WI38 (cell line): ENCODE results near the gene SCYL1.

Experiments
- H3K4me3 ChIP-seq: 2 replicates; pipeline ENCODE4 v1.5.1; 2011; ENCODE audit warnings: low read depth, mild to moderate bottlenecking, control low read depth, low read length
- TF ChIP-seq, protein P1 (sequence below): IDR thresholded peaks from 2 replicates; pipeline ENCODE4 v1.5.1; 2012; ENCODE audit warnings: low read depth, mild to moderate bottlenecking, control low read depth, low read length

SCYL1 gene

GRCh38 chr11:65491163-65491465 is 33.8 kb upstream of the SCYL1 start:
- TF ChIP-seq, protein P1, sequence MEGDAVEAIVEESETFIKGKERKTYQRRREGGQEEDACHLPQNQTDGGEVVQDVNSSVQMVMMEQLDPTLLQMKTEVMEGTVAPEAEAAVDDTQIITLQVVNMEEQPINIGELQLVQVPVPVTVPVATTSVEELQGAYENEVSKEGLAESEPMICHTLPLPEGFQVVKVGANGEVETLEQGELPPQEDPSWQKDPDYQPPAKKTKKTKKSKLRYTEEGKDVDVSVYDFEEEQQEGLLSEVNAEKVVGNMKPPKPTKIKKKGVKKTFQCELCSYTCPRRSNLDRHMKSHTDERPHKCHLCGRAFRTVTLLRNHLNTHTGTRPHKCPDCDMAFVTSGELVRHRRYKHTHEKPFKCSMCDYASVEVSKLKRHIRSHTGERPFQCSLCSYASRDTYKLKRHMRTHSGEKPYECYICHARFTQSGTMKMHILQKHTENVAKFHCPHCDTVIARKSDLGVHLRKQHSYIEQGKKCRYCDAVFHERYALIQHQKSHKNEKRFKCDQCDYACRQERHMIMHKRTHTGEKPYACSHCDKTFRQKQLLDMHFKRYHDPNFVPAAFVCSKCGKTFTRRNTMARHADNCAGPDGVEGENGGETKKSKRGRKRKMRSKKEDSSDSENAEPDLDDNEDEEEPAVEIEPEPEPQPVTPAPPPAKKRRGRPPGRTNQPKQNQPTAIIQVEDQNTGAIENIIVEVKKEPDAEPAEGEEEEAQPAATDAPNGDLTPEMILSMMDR: no peak
- H3K4me3 ChIP-seq: no peak overlapping the region

DNA sequence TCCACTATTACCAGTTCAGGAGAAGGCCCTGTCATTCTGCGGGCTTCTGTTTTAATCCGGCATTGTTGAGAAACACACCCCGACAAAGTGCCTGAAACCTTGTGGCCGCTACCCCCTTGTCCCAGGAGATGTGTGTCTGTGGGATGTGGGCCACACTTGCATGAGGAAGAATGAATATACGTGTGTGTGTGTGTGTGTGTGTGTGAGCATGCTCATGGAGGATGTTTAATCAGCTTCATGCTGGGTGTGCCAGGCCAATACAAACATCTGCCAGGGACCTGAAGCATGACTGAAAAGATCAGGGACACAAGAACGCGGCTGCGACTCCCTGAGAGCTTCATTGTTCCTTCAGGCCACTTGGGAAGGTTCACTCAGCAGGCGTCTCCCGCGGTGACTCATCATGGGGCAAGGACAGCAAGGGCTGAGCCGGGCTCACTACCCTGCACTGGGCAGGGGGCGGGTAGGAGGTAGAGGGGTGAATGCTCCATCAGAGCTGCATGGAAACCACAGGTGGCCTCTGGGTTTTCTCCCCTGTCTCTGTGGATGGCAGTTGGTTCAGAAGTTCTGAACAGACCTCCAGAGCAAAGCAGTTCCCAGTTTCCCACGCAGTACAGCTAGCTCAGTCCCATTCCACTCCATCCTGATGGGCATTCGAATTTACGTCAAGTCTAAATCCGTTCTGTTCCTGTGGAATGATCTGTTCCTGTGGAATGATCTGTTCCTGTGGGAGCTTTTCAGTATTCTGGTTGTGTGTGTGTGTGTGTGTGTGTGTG is 33.1 kb upstream of the SCYL1 start:
- peak overlapping the region; percentile 13; the same call in 1 of the 2 replicates for H3K4me3 ChIP-seq
- TF ChIP-seq, protein P1: no peak

DNA sequence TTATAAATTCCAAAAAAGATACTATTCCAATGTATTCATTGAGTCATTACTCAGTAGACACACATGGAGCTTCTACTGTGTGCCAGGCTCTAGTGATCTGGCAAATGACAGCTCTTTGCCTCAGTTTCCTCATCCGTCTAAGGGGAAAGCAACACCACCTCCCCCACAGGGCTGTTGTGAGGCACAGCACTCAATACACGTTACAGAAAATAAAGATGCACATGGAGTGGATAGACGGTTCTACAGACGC is 32.6 kb upstream of the SCYL1 start:
- TF ChIP-seq, protein P1: no peak
- no peak overlapping the region for H3K4me3 ChIP-seq

DNA sequence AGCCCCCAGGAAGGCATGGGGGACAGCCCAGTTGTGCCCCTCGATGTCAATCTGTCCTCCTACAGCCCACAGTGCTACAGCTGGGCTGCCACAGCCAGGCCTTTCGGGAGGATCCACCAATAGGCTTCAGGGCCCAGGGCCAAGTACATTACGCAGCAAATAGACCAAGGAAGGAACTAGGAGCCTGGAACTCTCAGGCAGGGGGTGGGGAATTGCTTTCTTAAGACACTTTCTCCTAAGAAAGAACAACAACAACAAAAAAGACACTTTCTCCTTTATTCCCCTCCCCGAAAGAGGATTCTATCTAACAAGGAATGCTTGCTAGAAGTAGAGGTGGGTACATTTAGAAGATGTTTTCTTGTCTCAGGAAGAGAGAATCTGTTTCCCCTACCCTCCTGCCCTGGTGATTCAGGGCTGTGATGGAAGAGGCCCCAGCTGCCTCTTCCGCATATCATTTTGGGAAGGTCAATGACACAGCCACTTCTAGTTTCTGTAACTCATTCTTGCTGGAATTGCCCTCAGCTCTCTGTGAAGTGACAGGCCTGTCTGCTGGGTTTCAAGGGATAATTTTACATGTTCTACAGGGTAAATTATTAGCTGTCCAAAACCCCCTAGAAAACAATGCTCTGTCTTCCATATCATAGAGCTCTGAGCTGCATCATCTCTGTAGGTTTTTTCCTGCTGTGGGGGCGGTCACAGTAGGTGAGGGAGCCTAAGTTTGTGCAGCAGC is 32.1 kb upstream of the SCYL1 start:
- peak overlapping the region; percentile 21; the same call in 1 of the 2 replicates for H3K4me3 ChIP-seq
- TF ChIP-seq, protein P1: no peak

DNA sequence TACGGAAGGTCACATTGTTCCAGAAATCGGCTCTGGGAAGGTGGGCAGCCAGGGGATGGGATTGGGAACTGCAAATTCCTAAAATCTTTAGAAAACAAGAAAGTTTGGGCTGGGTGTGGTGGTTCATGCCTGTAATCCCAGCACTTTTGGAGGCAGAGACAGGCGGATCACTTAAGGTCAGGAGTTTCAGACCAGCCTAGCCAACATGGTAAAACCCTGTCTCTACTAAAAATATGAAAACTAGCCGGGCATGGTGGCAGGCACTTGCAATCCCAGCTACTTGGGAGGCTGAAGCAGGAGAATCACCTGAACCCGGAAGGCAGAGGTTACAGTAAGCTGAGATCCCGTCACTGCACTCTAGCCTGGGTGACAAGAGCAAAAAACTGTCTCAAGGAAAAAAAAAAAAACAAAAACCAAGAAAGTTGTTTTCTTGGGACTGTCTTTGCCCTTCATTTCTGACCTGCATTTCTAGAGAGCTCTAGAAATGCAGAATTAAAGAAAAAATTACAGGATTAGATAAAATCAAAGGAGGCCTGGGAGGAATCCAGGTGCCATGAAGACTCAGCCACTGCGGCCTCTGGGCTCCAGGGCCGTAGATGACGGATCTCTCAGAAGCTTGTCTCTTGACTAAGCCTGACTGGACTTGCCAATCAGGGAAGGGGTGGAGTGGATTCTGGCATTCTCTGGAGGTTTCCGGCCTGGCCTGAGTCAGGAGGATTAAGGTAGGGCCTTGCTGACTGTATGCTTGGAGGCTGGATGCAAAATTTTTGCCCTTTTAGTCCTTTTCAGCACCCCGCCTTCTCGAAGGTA is 31.3 kb upstream of the SCYL1 start:
- TF ChIP-seq, protein P1: no peak
- peak overlapping the region; percentile 21; the same call in 1 of the 2 replicates for H3K4me3 ChIP-seq

DNA sequence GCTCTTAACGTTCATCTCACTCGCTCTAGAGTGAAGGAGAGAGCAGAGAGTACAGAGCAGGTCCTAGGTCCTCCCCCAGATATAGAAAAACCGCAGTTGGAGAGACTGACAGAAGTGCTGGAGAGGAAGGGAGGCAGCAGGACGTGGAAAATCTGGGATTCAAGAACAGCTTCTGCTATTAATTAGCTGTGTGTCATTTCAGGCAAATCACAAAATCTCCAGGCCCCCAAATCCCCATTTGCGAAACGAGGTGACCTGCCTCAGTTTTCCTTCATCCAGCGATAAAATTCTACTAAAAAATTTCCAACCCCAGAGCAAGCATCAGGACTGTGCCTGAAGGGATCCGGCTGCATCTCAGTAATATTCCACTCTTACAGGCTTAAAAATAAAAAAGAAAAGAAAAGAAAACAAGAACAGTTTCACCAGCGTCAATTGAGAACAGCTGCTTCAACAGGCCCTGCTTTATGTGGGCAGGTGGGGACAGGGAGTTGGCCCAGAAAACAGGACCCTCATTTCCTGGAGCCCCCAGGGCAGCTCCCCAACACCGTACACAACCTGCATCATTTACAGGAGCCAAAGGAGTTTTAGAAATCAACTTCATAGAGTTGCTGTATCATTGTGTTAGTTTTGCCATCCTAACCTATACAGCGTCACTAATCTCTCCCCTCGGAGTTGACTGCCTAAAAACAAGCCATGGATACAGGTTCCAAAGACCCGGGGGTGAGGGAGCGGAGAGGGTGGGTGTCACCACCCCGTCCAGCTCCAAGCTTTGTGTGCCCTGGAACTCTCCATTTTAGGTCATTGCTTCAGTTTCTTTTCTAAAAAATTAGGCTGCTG is 28.4 kb upstream of the SCYL1 start:
- peak overlapping the region; percentile 56 for H3K4me3 ChIP-seq
- TF ChIP-seq, protein P1: no peak
